ENCODE data around the gene TMSB10.

GRCh38 chr2:84888401-84889276, 16.8 kb upstream of the TMSB10 start:
- TF ChIP-seq CTCF (IDR thresholded peaks at IDR 0.05) (no peak), POLR2A (IDR thresholded peaks at IDR 0.05) (no peak)

All from uterus (tissue), 2 donors.